Endothelial cell of umbilical vein (primary cell): ENCODE measurements around the gene SETBP1. TPM values are rescaled to one million over a fixed set of nuclear protein-coding genes. Genes with fewer than 3 reads are reported as not detected.

Experiments used
- BruUV-seq: library from RNA; stranded (reverse); fragments of 400-500 nt; replicated peaks from 2 replicates; lab custom pipeline; 2021; lab: Mats Ljungman, UMichigan
- CTCF ChIA-PET: fragments of 300-600, 350-600 bp; sonication (Branson Sonifier 250); formaldehyde crosslinking; loops from one replicate; lab custom pipeline; 2021; ENCODE audit warnings: antibody characterized with exemption, inconsistent platforms; lab: Charles Lee
- POLR2A ChIA-PET: fragments of 300-600, 350-600 bp; sonication (Branson Sonifier 250); formaldehyde crosslinking; loops from one replicate; lab custom pipeline; 2021; ENCODE audit warnings: antibody characterized with exemption, inconsistent platforms; lab: Charles Lee
- DNase-seq: peaks from one replicate; pipeline ENCODE4 v3.0.0-alpha.2; 2011; ENCODE audit warnings: low read depth, low spot score
- FAIRE-seq: peaks from 2 replicates; lab custom pipeline; 2011; peaks lifted over from hg19 to GRCh38; lab: Jason Lieb, UNC
- H2AFZ ChIP-seq: 2 replicates; pipeline ENCODE4 v1.6.0; 2012; ENCODE audit warnings: low read depth, low read length, control low read depth, inconsistent platforms
- H3K27ac ChIP-seq: 2 replicates; pipeline ENCODE4 v1.5.1; 2011; ENCODE audit warnings: low read depth, mild to moderate bottlenecking, control low read depth, low read length, moderate library complexity; ENCODE audit not compliant: insufficient read depth
- H3K27me3 ChIP-seq, 2 experiments: 2 replicates each; pipeline versions ENCODE4 v1.6.0 to v1.6.1; 2011; ENCODE audit warnings: low read length in 2 of 2, mixed read lengths in 1 of 2; ENCODE audit not compliant: control insufficient read depth in 2 of 2, insufficient read depth in 2 of 2
- H3K36me3 ChIP-seq, 2 experiments: 2 replicates in 1 of 2; 3 replicates in 1 of 2; pipeline ENCODE4 v1.5.1; 2011; ENCODE audit warnings: low read length in 2 of 2, mild to moderate bottlenecking in 1 of 2, moderate library complexity in 1 of 2; ENCODE audit not compliant: control insufficient read depth in 2 of 2, insufficient read depth in 2 of 2; ENCODE audit errors: extremely low read depth in 1 of 2
- H3K4me1 ChIP-seq: 3 replicates; pipeline ENCODE4 v1.5.1; 2011; ENCODE audit warnings: mild to moderate bottlenecking, low read length; ENCODE audit not compliant: control insufficient read depth, insufficient read depth; ENCODE audit errors: extremely low read depth
- H3K4me2 ChIP-seq: 2 replicates; pipeline ENCODE4 v1.6.1; 2011; ENCODE audit warnings: low read length, control low read depth, mixed read lengths; ENCODE audit not compliant: insufficient read depth
- H3K4me3 ChIP-seq, 3 experiments: fragments of 200-600 bp in 1 of 3; sonication (generic), shearing (Covaris generic) in 1 of 3; replicated peaks in 1 of 3; 2 replicates each; pipeline ENCODE4 v1.5.1; 2011 to 2016; ENCODE audit warnings: control low read depth in 3 of 3, low read length in 3 of 3, mild to moderate bottlenecking in 2 of 3, inconsistent platforms in 1 of 3, low read depth in 1 of 3, moderate library complexity in 1 of 3; ENCODE audit not compliant: insufficient read depth in 1 of 3
- H3K79me2 ChIP-seq: 2 replicates; pipeline ENCODE4 v1.6.0; 2012; ENCODE audit warnings: low read length, inconsistent platforms; ENCODE audit not compliant: control insufficient read depth, insufficient read depth
- H3K9ac ChIP-seq: replicated peaks from 2 replicates; pipeline ENCODE3; 2011; ENCODE audit warnings: low read length, control low read depth; ENCODE audit not compliant: insufficient read depth; ENCODE audit errors: extremely low read depth
- H3K9me1 ChIP-seq: replicated peaks from 3 replicates; pipeline ENCODE4 v1.6.0; 2011; ENCODE audit warnings: mild to moderate bottlenecking, low read length; ENCODE audit not compliant: control insufficient read depth, insufficient read depth; ENCODE audit errors: extremely low read depth
- H3K9me3 ChIP-seq: replicated peaks from 2 replicates; pipeline ENCODE4 v1.5.1; 2012; ENCODE audit warnings: low read length, inconsistent platforms; ENCODE audit not compliant: control insufficient read depth, insufficient read depth
- H4K20me1 ChIP-seq: replicated peaks from 2 replicates; pipeline ENCODE3; 2011; ENCODE audit warnings: mild to moderate bottlenecking, low read length; ENCODE audit not compliant: control insufficient read depth, insufficient read depth; ENCODE audit errors: extremely low read depth
- EZH2 ChIP-seq: IDR thresholded peaks from 2 replicates; pipeline ENCODE4 v1.6.1; 2012; ENCODE audit warnings: borderline replicate concordance, low read depth, mild to moderate bottlenecking, moderate library complexity, low read length, inconsistent platforms; ENCODE audit not compliant: severe bottlenecking
- FOS ChIP-seq: IDR thresholded peaks from 2 replicates; pipeline ENCODE4 v1.6.1; 2011; ENCODE audit warnings: mild to moderate bottlenecking, low read length, moderate library complexity, borderline replicate concordance; ENCODE audit not compliant: insufficient read depth
- GATA2 ChIP-seq: IDR thresholded peaks from 2 replicates; pipeline ENCODE4 v1.7.0; 2011; ENCODE audit warnings: low read depth, mild to moderate bottlenecking, moderate library complexity, mixed read lengths, low read length; ENCODE audit not compliant: insufficient read length, insufficient read depth
- JUN ChIP-seq: IDR thresholded peaks from 2 replicates; pipeline ENCODE4 v1.6.1; 2011; ENCODE audit warnings: borderline replicate concordance, low read depth; ENCODE audit not compliant: insufficient read length, insufficient read depth
- MAX ChIP-seq: IDR thresholded peaks from 2 replicates; pipeline ENCODE4 v1.6.1; 2011; ENCODE audit not compliant: insufficient read depth, insufficient read length
- MYC ChIP-seq: IDR thresholded peaks from one replicate; pipeline ENCODE4 v1.6.1; 2011; ENCODE audit warnings: mild to moderate bottlenecking, low read depth, low read length
- POLR2A ChIP-seq: IDR thresholded peaks from 2 replicates; pipeline ENCODE4 v1.6.1; 2012; ENCODE audit warnings: low read depth, mild to moderate bottlenecking, control low read depth, low read length
- POLR2AphosphoS5 ChIP-seq: IDR thresholded peaks from 2 replicates; pipeline ENCODE4 v1.6.1; 2012; ENCODE audit warnings: low read depth, mild to moderate bottlenecking, control low read depth, low read length, moderate library complexity; ENCODE audit not compliant: insufficient read depth
- dilution Hi-C: fragments of 300-500 bp; cut with MboI; formaldehyde crosslinking; loops from one replicate; pipeline ENCODE4 v1.15.0; 2019; ENCODE audit warnings: low sequenced_read_pairs; ENCODE audit not compliant: extremely low pct_ligation_motif_present
- intact Hi-C: fragments of 100-400 bp; cut with micrococcal nuclease; formaldehyde crosslinking; loops from one replicate; pipeline ENCODE4 v1.10.0; 2022
- polyA plus RNA-seq, 4 experiments: library from polyadenylated mRNA; depleted of rRNA in 3 of 4; stranded (reverse) in 3 of 4; unstranded in 1 of 4; fragments of >200 nt; gene quantifications; 2 replicates each; pipeline versions ENCODE4 v1.2.1 to v1.2.3, GENCODE V29; 2011 to 2012; ENCODE audit warnings: missing spikeins in 1 of 4
- total RNA-seq: library from RNA; stranded (reverse); gene quantifications from 2 replicates; pipeline ENCODE4 v1.2.3, GENCODE V29; 2021
- TF ChIP-seq, protein P1 (sequence below), 2 donors: IDR thresholded peaks; 1 replicate in 1 of 2; 2 replicates in 1 of 2; pipeline ENCODE4 v1.5.1; 2011; ENCODE audit warnings: low read length in 2 of 2, mild to moderate bottlenecking in 2 of 2, moderate library complexity in 2 of 2, control low read depth in 1 of 2, inconsistent platforms in 1 of 2, low read depth in 1 of 2; ENCODE audit not compliant: insufficient read depth in 1 of 2; ENCODE audit errors: extremely low read depth in 1 of 2

Gene SETBP1
- total and polyA plus RNA-seq, 2 donors (not counting 3 experiments of a cell fraction or from before 2014, with no cell fraction given), result 0.76 to 3.1 TPM

DNA sequence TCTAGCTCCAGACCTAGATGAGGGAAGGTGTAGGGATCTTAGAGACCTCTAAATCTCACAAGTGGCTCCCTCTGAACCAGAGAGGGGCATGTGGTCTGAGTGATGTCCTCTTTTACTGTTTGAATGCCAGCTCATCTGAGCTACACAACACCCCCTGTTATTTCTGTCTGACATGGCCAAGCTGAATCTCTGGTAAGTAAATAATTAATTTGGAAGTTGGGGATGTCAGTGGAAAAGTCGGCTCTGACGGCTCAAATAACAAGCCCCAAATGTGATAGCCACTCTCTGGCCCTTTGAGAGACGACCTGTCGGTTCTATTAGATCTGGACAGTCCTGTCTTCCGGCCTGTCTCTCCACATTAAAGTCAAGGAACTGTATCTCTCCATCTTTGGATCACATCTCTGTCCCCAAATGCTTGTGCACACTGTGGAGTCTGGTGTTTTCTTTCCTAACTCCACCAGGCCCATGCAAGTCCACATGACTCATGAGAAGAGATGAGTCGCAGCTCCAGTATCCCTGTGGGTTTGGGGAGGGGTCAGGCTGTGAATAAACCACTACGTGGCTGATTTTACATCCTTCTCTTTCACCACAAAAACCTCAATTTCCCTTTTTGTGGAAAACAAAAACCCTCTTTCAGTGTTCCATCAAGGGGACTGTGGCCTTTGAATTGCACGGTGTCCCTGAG, 52.5 kb downstream of the SETBP1 start:
- Histone ChIP-seq H3K4me1 (no peaks in the 10 kb centered on the region), H3K79me2 (no peaks in the 10 kb centered on the region), H3K9me1 (no peaks in the 10 kb centered on the region), H3K27ac (no peak overlapping the region), H3K36me3 (no peaks in the 10 kb centered on the region), H3K9me3 (no peaks in the 10 kb centered on the region), H3K27me3 (no peaks in the 10 kb centered on the region), H4K20me1 (no peaks in the 10 kb centered on the region), H3K4me3 (no peak overlapping the region), H3K9ac (no peak overlapping the region), H2AFZ (no peak overlapping the region), H3K4me2 (no peak overlapping the region)
- dilution Hi-C loops (no loop called here), intact Hi-C loops (no loop called here)
- no TSS peak for BruUV-seq
- TF ChIP-seq EZH2, result no peak
- TF ChIP-seq, protein P1, sequence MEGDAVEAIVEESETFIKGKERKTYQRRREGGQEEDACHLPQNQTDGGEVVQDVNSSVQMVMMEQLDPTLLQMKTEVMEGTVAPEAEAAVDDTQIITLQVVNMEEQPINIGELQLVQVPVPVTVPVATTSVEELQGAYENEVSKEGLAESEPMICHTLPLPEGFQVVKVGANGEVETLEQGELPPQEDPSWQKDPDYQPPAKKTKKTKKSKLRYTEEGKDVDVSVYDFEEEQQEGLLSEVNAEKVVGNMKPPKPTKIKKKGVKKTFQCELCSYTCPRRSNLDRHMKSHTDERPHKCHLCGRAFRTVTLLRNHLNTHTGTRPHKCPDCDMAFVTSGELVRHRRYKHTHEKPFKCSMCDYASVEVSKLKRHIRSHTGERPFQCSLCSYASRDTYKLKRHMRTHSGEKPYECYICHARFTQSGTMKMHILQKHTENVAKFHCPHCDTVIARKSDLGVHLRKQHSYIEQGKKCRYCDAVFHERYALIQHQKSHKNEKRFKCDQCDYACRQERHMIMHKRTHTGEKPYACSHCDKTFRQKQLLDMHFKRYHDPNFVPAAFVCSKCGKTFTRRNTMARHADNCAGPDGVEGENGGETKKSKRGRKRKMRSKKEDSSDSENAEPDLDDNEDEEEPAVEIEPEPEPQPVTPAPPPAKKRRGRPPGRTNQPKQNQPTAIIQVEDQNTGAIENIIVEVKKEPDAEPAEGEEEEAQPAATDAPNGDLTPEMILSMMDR (IDR thresholded peaks at IDR 0.05; ENCODE audit: extremely low read depth in 1 of 2, insufficient read depth in 1 of 2, low read depth in 1 of 2, low read length in 2 of 2), result no peak
- no peak for TF ChIP-seq JUN
- no peak for TF ChIP-seq MAX
- TF ChIP-seq POLR2AphosphoS5, result no peak
- TF ChIP-seq FOS, result peak; percentile 82
- TF ChIP-seq POLR2A, result no peak
- TF ChIP-seq GATA2, result peak; percentile 42
- no peak for TF ChIP-seq MYC
- no peak for FAIRE-seq
- peak; percentile 11 for DNase-seq
- ChIA-PET CTCF (no interaction called here), POLR2A (no interaction called here)
